Measurements from ENCODE around the gene HMMR.
A peak's percentile ranks its signal among the peaks of the same experiment; 100 is the strongest.
"Not testable (repeated sequence)": the region's sequence is repeated elsewhere in the genome, so short reads cannot be mapped to it uniquely, and the experiment has no call there.

HMMR gene

DNA sequence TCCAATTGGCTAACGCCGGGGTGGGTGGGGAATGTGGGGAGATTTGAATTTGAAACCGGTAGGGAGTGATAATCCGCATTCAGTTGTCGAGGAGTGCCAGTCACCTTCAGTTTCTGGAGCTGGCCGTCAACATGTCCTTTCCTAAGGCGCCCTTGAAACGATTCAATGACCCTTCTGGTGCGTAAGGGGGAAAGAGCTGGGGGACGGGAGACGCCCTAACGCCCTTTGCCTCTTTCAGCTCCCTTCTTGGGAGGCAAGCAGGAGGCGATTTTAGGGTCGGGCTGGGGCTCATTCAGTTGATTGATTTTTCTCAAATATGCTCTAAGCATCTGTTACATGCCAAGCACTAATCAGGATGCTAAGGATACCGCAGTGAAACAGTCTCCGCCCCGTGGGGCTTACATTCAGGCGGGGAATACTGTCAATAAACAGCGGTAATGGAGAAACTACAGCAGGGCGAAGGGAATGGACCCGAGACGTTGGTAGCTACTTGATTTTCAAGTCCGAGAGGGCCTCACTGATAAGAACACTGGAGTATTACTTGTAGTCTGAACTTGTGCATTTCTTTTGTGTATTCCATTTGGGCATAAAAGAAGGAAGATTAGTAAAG, at the start of gene HMMR:
HMMR (plus strand) TSS at position 71 of the 610 bp plus-strand sequence; CDS start at position 132, 61 bp downstream.
- peak; percentile 78 for DNase-seq

DNA sequence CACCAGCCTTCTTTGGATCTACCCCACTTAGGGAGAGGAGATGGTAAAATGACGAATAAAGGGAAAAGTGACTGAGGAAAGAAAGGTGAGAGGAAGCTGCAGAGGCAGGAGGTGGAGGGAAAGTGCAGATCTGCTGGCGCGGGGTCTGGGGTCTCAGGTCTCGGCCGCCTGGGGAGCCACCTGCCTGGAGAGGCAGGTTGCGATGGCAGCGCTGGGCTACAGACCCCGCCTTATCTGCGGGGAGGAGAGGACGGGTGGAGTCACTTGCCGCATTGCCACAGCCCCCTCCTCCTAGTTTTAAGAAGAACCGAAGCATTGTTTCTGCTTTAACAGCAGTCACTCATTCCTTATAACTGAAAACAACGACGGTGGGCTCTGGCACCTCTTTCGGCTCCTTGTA, 44.8 kb upstream of the HMMR start:
- DNase-seq: not testable (repeated sequence)

DNA sequence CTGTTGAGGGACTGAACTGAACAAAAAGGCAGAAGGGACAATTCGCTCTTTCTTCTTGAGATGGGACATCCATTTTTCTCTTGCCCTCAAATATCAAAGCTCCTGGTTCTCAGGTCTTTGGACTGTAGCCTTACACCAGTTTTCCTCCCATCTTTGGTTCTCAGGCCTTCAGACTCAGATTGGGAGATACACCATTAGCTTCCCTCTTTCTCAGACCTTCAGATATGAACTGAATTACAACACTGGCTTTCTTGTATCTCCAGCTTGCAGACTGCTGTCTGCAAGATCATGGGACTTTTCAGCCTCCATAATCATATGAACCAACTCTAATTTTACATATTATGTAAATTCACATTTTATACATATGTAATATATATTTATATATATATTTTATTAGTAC, 35.6 kb upstream of the HMMR start:
- DNase-seq: peak; percentile 74

DNA sequence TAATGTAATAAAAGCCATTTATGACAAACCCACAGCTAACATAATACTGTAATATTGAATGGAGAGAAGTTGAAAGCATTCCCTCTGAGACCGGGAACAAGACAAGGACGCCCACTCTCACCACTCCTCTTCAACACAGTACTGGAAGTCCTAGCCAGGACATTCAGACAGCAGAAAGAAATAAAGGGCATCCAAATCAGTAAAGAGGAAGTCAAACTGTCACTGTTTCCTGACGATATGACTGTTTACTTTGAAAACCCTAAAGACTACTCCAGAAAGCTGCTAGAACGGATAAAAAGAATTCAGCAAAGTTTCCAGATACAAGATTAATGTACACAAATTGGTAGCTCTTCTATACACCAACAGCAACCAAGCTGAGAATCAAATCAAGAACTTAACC, 34.3 kb upstream of the HMMR start:
- DNase-seq: peak; percentile 82

- no peak for DNase-seq
Observed at GRCh38 chr5:163432544-163432943, 27.9 kb upstream of the HMMR start.

DNA sequence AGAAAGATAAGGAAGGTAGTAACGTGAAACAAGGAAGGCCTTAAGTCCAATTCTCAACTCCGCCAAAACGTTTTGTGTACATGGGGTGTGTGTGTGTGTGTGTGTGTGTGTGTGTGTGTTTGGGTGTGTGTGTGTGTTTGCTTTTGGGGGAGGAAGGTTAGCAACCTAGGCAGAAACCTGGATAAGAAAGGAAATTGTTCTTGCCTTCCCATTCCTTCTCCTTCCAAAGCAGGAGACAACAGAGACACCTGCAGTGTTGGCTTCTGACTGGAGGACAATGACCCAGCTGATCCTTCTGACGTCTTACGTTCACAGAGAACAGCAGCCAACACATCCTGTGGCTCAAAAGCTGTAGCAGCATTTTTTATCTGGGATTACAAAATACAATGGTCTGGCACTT, 27.2 kb upstream of the HMMR start:
- no peak for DNase-seq

DNA sequence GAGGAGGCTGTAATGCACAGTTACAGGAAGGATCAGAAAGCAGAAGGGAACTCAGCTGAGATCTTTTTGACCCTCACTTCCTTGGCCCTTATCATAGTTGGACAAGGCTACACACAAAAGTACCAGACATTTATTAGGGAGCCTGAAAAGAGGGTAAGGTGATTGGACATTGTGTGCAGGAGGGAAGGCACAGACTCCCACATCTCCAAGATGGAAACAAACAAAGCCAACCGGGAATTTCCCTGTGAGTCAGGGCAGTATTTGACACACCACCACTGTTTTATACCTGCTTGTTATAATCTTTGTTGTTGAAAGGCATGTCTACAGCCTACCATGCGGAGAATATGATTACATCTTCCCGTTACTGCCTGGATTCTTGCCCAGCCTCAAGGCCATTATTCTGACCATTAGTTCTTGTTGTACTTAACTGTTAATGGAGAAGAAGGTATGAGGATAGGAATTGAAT, 26.0 kb upstream of the HMMR start:
- DNase-seq: peak; percentile 77

DNA sequence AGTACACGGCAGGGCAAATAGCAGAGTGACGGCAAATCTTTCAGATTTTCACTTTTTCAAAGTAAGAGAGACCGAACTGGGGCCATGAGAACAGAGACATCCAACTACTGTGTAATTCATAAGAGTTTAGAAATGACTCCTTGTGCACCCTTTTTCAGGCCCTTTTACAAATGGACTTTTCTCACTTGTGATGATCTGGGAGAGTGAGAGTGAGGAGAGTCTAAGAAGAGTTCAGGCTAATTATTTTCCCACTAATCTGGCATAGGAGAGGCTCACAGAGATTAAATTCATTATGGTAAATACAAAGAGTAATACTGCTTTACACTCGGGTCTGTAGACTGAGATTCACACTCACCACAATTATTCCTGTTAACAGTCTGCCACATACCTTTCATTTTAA, 23.9 kb upstream of the HMMR start:
- DNase-seq: peak; percentile 68

- no peak for DNase-seq
Observed at GRCh38 chr5:163437011-163437308, 23.5 kb upstream of the HMMR start.

DNA sequence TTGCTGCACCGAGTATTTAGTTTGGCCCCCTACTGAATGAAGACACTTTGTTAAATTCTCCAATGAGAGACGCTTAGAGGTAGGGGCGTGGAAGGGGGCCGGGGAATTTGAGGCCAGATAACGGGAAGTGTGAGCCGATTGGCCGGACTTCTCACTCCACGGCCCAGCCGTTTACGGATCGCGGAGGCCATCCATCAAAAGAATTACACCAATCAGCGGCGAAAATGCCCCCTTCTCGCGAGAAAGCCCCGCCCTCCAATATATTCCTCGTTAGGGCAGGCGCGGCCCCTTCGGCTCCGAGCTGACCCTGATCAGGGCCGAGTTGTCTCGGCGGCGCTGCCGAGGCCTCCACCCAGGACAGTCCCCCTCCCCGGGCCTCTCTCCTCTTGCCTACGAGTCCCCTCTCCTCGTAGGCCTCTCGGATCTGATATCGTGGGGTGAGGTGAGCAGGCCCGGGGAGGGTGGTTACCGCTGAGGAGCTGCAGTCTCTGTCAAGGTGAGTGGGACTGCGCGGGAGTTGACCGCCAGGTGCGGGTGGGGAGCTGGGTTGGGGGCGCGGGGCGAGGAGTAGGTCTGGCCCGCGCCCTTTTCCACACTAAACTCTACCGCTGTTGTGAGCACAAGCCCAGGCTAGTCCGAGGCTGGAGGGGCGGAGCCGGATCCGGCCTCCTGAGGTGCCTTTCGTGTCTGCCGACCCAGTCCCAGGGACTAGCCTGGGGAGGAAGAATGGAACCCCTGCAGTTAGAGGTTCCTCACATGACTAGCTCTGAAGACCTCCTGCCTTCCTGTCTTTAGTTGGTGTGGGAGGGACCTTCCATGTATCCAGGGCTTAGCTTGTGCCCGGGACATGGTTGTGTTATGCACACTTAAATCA, 22.9 kb upstream of the HMMR start, which contains the start of gene CCNG1:
CCNG1 (plus strand) TSS at position 287 of the 874 bp plus-strand sequence. CDS start 1,662 bp downstream, outside the sequence.
- DNase-seq: peak; percentile 98

DNA sequence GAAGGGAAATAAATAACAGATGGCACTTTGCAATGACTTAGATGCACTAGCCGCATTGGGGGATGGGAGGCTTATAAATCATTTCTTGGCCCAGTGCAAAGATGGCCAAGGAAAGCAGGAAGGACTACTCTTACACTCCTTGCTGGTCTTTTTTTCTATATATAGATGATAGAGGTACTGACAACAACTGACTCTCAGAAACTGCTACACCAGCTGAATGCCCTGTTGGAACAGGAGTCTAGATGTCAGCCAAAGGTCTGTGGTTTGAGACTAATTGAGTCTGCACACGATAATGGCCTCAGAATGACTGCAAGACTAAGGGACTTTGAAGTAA, 21.4 kb upstream of the HMMR start:
- DNase-seq: peak; percentile 80

- DNase-seq: no peak
Observed at GRCh38 chr5:163440954-163441353, 19.5 kb upstream of the HMMR start.

DNA sequence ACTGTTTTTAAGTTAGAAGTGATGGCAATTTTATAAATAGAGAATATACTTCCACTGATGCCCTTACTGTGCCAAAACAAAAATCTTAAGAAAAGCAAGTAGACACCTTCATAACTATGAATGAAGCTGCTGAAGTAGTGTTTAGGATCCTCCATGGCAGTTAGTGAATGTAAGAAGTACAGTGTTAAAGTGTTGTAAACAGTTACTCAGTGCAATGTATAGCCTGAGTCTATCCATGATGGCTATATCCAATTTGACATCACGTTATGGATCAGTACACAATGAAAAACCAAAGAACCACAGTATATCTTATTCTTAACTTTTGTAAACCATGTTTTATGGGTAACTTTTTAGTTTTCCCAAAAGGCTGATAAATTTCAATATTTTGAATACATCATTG, 15.9 kb upstream of the HMMR start:
- DNase-seq: no peak

GRCh38 chr5:163445345-163445744, 15.1 kb upstream of the HMMR start:
- no peak for DNase-seq

DNA sequence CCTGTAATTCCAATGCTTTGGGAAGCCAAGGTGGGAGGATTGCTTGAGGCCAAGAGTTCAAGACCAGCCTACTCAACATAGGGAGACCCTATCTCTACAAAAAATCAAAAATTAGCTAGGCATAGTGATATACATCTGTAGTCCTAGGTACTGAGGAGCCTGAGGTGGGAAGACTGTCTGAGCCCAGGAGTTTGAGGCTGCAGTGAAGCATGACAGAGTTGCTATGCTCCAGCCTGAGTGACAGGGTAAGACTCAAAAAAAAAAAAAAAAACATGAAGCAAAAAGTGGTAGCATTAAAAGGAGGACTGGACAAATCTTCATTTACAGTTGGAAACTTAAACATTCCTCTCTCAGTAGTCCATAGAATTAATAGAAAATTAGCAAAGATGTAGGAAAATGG, 13.2 kb upstream of the HMMR start:
- DNase-seq: no peak

DNA sequence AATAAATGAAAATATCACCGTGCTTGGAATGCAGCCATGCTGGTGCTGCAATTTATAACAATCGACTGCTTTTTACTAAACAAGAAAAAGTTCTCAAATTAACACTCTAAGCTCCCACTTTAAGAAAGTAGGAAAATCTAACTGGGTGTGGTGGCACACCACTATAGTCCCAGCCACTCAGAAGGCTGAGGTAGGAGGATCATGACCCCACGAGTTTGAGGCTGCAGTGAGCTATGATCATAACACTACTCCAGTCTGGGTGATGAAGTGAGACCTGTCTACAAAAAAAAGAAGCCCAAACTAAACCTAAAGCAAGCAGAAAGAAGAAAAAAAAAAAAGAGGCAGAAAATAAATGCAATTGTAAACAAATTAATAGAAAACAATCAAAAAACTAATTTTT, 12.6 kb upstream of the HMMR start:
- DNase-seq: no peak

DNA sequence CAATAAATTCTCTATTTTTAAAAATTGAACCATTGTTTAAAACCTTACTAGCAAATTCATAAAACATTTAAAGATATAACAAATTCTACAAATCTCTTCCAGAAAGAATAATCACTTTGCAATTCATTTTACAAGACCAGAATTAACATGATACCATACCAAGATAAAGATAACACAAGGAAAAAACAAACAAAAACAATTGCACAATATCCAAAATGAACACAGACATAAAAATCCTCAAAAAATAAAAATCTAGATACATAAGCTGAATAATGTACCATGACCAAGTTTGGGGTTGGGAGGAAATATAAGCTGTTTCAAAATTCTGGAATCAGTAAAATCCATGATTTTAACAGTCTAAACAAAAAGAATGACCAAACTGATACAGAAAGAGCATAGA, 11.9 kb upstream of the HMMR start:
- no peak for DNase-seq

- no peak for DNase-seq
Observed at GRCh38 chr5:163451489-163451888, 8.9 kb upstream of the HMMR start.

DNA sequence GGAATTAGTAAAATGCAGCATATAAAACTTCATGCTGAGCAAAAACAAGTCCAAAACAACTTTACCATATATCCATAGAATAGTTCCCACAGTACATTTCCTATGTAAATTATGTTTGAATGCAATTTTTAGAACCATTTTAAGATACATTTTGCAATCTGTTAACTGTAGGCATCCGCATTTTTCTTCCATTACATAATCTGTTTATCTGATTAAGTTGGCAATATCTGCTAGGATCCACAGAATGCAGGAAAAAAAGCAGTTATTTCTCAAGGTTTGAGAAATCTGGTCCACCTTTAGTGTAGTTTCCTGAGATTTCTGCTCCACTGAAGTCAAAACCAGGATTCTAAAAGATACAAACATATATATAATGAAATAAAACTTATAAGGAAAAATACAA, 6.7 kb upstream of the HMMR start:
- no peak for DNase-seq

GRCh38 chr5:163455406-163455805, 5.0 kb upstream of the HMMR start:
- not testable (repeated sequence) for DNase-seq

DNA sequence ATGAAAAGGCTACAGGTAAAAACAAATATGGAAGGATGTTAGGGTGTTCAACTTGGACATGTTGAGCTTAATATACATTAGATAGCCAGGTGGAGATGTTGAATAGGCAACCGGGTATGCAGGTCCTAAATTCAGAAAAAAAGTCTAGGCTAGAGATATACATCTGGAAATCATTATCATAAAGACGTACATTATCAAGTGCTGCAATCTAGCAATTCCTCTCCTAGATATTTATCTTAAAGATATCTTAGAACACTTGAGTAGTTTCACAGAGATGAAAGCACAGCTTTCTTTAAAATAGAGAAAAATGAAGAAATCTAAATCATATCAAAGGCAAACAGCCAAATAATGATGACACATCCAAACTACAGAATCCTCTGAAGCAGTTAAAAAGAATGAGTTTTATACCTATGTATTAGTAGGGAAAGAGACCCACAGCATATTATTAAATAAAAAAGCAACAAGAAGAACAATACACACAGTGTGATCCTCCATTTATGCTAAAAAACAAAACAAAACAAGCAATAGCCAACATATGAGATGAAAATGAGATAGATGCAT, 4.3 kb upstream of the HMMR start:
- DNase-seq: no peak

DNA sequence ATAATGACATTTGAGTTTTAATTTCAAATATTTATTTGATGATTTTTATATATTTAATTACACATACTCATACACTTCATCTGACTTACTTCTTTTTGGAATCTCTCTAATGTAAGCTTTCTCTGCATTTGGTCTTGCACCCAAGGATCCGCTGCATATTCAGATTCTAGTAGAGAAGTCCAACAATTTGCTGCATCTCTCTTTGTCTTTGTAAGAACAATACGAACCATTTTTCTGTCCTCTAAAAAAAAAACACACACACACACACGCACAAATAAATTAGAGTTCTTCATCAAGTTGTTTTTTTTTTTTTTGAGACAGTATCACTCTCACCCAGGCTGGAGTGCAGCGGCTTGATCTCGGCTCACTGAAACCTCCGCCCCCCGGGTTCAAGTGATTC, 3.6 kb upstream of the HMMR start:
- DNase-seq: no peak

GRCh38 chr5:163458778-163459385, 1.6 kb upstream of the HMMR start:
- DNase-seq: peak; percentile 57

DNA sequence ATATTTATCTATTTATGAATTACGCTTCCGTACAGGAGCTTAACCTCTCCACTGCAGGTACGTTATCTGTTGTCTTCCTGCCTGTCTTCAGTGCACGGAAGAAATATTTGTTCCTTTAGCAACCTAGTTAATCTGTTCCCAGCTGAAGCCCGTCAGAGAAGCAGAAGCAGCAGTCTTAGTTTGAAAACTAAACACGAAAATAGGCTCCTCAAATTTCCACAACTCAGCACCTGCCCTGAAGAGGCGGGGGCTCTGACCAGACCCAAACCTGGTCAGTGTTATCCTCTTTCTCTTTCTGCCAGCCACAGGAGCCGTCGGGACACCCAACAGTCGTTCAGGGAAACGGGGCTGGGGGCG, 992 bp upstream of the HMMR start:
- DNase-seq: no peak
